ENCODE results near the gene OCEL1. TPM values are rescaled to one million over a fixed set of nuclear protein-coding genes. Genes with fewer than 3 reads are reported as not detected.

Gene OCEL1
- total and polyA plus RNA-seq, 2 donors (not counting 1 experiment from before 2014, with no cell fraction given): 4.6 to 8.8 TPM

GRCh38 chr19:17237747-17238706 is 12.0 kb downstream of the OCEL1 start:
- no peak for TF ChIP-seq CTCF (conservative IDR thresholded peaks at IDR 0.05 in 1 of 2, IDR thresholded peaks at IDR 0.05 in 1 of 2; ENCODE audit: low read depth in 1 of 2, low read length in 2 of 2)
- no peak for TF ChIP-seq EZH2 (IDR thresholded peaks at IDR 0.05; ENCODE audit: low read length, missing control alignments)
- no peak overlapping the region for H3K4me2 ChIP-seq (ENCODE audit: extremely low read depth, insufficient read depth, low read length)
- H3K9ac ChIP-seq (ENCODE audit: insufficient read depth, low read length): no peak overlapping the region
- no peaks in the 10 kb centered on the region for H3K27me3 ChIP-seq (ENCODE audit: control insufficient read depth, insufficient read depth, low read length)
- peaks cover 32% of the 10 kb centered on the region for H3K79me2 ChIP-seq (ENCODE audit: control insufficient read depth, insufficient read depth, low read length)
- no peaks in the 10 kb centered on the region for H4K20me1 ChIP-seq (ENCODE audit: control insufficient read depth, extremely low read depth, insufficient read depth, low read length)
- no peak overlapping the region for H3K27ac ChIP-seq (ENCODE audit: insufficient read depth, low read length)
- no peak for DNase-seq (ENCODE audit: low read depth in 2 of 2)
- H3K4me3 ChIP-seq (replicated peaks in 1 of 4; ENCODE audit: control extremely low read depth in 1 of 4, insufficient read depth in 1 of 4, low read depth in 3 of 4, low read length in 4 of 4): no peak overlapping the region
- H3K36me3 ChIP-seq (ENCODE audit: control insufficient read depth, insufficient read depth, low read length): peaks cover 12% of the 10 kb centered on the region
- no peak overlapping the region for H2AFZ ChIP-seq (ENCODE audit: low read length)
- no peaks in the 10 kb centered on the region for H3K9me3 ChIP-seq (ENCODE audit: control insufficient read depth, insufficient read depth, low read depth, low read length)
- peaks cover 9% of the 10 kb centered on the region for H3K4me1 ChIP-seq (ENCODE audit: control insufficient read depth, extremely low read depth, insufficient read depth, low read length)

DNA sequence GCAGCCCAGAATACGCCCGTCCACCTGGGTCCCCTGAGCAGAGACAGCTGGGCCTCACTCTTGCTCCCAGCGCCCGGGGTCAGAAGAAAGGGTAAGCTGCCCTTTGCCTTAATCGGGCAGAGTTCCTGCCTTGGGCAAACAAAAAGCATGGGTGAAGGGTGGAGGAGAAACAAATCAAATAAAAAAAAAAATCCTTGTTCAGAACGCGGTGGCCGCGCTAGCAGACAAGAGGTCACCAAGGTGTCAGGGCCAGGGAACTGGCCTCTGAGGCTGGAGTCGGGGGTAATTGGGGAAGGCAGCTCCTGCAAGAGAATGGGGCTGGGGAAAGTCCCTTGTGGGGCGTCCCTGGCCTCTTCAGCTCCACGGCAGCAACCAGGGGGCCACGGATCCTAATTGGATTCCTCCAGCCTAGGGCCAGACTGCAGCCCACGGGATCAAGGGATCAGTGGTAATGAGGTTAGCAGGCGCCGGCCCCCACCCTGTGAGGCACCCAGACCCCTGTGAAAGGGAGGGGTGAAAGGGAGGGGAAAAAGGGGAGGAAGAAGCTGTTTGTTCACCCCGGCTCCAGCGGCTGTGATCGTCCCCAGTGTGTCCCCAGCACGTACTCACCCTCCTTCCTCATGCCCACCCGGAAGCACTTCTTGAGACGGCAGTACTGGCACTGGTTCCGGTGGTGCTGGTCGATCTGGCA is 14.2 kb downstream of the OCEL1 start:
- peaks cover 5% of the 10 kb centered on the region for H3K4me1 ChIP-seq (ENCODE audit: control insufficient read depth, extremely low read depth, insufficient read depth, low read length)
- H3K9ac ChIP-seq (ENCODE audit: insufficient read depth, low read length): no peak overlapping the region
- H3K27ac ChIP-seq (ENCODE audit: insufficient read depth, low read length): no peak overlapping the region
- H2AFZ ChIP-seq (ENCODE audit: low read length): no peak overlapping the region
- peaks cover 41% of the 10 kb centered on the region for H3K79me2 ChIP-seq (ENCODE audit: control insufficient read depth, insufficient read depth, low read length)
- H3K4me2 ChIP-seq (ENCODE audit: extremely low read depth, insufficient read depth, low read length): no peak overlapping the region
- no peaks in the 10 kb centered on the region for H3K9me3 ChIP-seq (ENCODE audit: control insufficient read depth, insufficient read depth, low read depth, low read length)
- no peak for DNase-seq (ENCODE audit: low read depth in 2 of 2)
- peaks cover 8% of the 10 kb centered on the region for H3K36me3 ChIP-seq (ENCODE audit: control insufficient read depth, insufficient read depth, low read length)
- H3K27me3 ChIP-seq (ENCODE audit: control insufficient read depth, insufficient read depth, low read length): no peaks in the 10 kb centered on the region
- no peak for TF ChIP-seq CTCF (conservative IDR thresholded peaks at IDR 0.05 in 1 of 2, IDR thresholded peaks at IDR 0.05 in 1 of 2; ENCODE audit: low read depth in 1 of 2, low read length in 2 of 2)
- no peak overlapping the region for H3K4me3 ChIP-seq (replicated peaks in 1 of 4; ENCODE audit: control extremely low read depth in 1 of 4, insufficient read depth in 1 of 4, low read depth in 3 of 4, low read length in 4 of 4)
- H4K20me1 ChIP-seq (ENCODE audit: control insufficient read depth, extremely low read depth, insufficient read depth, low read length): no peaks in the 10 kb centered on the region

DNA sequence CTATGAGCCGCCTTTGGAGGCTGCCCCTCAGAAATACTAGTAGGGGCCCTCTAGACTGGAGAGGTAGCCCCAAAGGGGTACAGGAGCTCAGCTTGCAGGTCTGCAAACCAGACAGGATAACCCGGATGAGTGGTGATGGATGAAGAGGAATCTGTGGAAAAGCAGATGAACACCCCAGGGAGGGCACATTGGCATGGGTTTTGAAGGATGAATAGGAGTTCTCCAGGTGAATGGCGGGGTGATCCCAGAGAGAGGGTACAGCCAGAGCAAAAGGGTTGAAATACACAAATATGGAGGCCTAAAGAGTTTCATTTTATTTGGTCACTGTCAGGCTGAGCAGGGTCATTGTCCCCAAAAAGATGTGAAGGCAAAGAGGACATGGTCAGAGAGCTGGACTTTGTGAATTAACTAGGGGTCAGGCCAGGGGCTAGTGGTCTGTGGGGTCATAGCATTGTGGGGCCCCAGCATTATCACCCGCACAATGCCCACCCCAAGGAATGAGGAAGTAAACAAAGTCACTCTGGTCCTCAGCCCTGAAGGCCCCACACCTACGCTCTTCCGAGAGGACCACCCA is 14.9 kb downstream of the OCEL1 start:
- no peak overlapping the region for H3K9ac ChIP-seq (ENCODE audit: insufficient read depth, low read length)
- no peaks in the 10 kb centered on the region for H3K9me3 ChIP-seq (ENCODE audit: control insufficient read depth, insufficient read depth, low read depth, low read length)
- no peak for TF ChIP-seq CTCF (conservative IDR thresholded peaks at IDR 0.05 in 1 of 2, IDR thresholded peaks at IDR 0.05 in 1 of 2; ENCODE audit: low read depth in 1 of 2, low read length in 2 of 2)
- no peak for TF ChIP-seq EZH2 (IDR thresholded peaks at IDR 0.05; ENCODE audit: low read length, missing control alignments)
- no peaks in the 10 kb centered on the region for H3K27me3 ChIP-seq (ENCODE audit: control insufficient read depth, insufficient read depth, low read length)
- peaks cover 40% of the 10 kb centered on the region for H3K79me2 ChIP-seq (ENCODE audit: control insufficient read depth, insufficient read depth, low read length)
- H3K4me1 ChIP-seq (ENCODE audit: control insufficient read depth, extremely low read depth, insufficient read depth, low read length): peaks cover 4% of the 10 kb centered on the region
- H3K27ac ChIP-seq (ENCODE audit: insufficient read depth, low read length): no peak overlapping the region
- no peak for DNase-seq (ENCODE audit: low read depth in 2 of 2)
- H2AFZ ChIP-seq (ENCODE audit: low read length): no peak overlapping the region
- H3K4me2 ChIP-seq (ENCODE audit: extremely low read depth, insufficient read depth, low read length): no peak overlapping the region
- H4K20me1 ChIP-seq (ENCODE audit: control insufficient read depth, extremely low read depth, insufficient read depth, low read length): no peaks in the 10 kb centered on the region
- H3K4me3 ChIP-seq (replicated peaks in 1 of 4; ENCODE audit: control extremely low read depth in 1 of 4, insufficient read depth in 1 of 4, low read depth in 3 of 4, low read length in 4 of 4): no peak overlapping the region
- H3K36me3 ChIP-seq (ENCODE audit: control insufficient read depth, insufficient read depth, low read length): peaks cover 8% of the 10 kb centered on the region

Measured in fibroblast of lung (primary cell).